GM19324 (cell line): ENCODE results near the gene RAB8A.

Source experiments
- ATAC-seq: cut with Tn5 transposase; IDR thresholded peaks from one replicate; pipeline ENCODE4 v1.9.1; 2021; ENCODE audit warnings: mild to moderate bottlenecking, moderate library complexity; ENCODE audit not compliant: unreplicated experiment, low FRiP score

The RAB8A gene

DNA sequence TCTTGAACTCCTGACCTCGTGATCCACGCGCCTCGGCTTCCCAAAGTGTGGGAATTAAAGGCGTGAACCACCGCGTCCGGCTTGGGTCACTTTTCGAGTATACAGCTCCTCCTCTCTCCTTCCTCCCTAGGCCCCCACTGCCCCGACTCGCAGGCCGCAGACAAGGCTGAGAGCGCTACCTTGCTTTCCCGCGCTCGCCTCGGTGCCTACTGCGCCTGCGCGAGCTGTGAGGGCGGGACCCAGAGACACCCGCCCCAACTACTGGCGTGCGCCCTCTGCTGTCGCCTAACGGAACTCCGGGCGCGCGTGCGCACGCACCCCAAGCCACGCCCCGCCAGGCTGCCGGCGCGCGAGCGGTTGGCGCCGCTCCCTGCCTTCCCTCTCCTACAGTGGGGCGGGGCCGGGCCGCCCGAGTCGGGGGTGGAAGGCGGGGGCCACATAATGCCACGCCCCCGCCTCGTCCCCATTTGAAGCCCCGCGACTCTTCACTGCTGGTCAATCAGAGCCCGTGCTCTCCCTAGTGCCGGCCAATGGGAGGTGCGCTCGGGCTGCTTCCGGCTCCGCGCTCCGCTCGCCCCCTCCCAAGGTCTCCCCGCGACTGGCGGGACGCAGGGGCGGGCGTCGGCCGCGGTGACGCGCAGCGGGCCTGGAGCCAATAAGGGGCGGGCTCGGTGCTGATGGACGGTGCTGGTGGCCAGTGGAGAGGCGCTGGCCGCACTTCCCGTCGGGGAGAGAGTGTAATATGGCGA lies at the start of gene RAB8A:
TSS of gene RAB8A (plus strand) at position 730 of the 749 bp plus-strand sequence. CDS start at position 743, 13 bp downstream.
- peak; percentile 96 for ATAC-seq

DNA sequence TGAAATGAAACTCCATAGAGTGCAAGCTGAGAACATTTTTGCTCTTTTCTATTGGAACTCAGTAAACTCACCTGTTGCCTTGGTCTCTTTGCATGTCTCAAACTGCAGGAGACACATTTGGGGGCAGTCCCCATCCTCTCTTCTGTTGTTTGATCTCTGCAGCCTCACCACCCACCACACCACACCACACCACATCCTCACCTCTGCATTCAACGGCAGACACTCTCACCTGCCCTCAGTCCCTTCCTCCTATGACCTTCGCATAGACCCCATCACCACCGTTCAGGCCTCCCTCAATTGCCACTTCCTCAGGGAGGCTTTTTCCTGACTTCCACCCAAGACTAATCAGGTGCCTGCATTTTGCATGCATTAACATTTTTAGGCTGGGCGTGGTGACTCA lies 49.7 kb upstream of the RAB8A start:
- no peak for ATAC-seq

DNA sequence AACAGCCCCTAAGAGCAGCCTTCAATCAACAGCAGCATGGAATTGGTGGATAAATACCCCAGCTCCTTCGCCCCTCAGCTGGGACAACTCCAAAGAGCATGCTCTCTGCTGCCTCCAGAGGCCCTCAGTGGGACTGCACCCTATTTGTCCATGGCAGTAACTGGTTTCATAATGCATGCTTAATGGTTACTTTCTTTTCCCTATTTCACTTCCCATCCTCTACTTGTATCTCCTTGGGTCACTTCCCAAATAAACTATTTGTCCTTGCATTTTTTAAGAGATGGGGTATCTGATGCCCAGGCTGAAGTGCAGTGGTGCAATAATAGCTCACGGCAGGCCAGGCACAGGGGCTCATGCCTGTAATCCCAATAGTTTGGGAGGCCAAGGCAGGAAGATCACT lies 48.9 kb upstream of the RAB8A start:
- ATAC-seq = no peak

DNA sequence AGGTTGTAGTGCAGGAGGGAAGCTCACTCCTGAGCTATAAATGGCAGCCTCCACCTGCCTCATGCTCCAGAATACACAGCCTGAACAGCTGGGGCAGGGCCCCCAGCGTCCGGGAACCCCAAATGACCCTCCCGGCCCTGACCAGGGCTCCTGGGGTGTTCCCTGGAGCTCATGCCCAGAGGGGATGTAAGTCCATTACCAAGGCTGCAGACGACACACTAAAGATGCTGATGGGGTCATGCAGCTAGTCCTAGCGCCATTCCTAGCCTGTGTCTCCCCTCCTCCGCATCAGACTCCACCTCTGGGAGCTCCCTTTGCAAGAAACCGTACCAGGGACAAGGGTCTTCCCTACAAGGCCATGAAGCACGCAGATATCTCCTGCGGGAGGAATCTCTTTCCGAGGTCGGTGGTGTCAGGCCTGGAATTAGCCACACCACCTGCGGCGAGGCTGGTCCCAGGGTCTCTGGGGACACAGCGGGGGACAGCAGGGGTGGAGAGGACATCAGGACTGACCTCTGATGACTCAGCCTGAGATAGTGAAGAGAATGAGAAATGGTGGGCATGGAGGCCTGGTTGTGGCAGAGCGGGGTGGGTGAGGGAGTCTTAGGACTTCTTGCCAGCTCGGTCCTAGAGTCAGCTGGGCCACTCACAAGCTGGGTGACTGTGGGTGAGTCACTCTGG lies 47.3 kb upstream of the RAB8A start:
- no peak for ATAC-seq

DNA sequence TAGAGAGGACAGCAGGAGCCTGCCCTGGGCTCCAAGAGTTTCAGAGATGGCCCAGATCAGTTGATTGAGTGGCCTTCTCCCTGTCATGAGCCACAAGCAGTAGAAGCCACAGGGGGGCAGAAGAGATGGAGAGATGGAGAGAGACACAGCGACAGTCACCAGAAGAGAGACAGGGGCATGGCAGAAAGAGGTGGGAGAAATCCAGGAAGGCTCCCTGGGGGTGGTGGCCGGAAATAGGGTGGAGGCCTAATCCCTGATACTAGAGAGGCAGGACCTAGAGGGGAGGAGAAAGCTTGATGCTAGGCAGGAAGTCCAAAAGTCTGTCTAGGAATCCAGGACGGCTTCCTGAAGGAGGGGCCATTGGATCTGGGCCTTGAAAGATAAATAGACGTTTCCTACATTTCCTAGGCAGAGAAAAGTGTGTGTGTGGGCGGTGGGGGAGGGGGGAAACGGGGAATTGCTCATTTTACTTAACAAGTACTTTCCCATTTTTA lies 45.0 kb upstream of the RAB8A start:
- no peak for ATAC-seq

DNA sequence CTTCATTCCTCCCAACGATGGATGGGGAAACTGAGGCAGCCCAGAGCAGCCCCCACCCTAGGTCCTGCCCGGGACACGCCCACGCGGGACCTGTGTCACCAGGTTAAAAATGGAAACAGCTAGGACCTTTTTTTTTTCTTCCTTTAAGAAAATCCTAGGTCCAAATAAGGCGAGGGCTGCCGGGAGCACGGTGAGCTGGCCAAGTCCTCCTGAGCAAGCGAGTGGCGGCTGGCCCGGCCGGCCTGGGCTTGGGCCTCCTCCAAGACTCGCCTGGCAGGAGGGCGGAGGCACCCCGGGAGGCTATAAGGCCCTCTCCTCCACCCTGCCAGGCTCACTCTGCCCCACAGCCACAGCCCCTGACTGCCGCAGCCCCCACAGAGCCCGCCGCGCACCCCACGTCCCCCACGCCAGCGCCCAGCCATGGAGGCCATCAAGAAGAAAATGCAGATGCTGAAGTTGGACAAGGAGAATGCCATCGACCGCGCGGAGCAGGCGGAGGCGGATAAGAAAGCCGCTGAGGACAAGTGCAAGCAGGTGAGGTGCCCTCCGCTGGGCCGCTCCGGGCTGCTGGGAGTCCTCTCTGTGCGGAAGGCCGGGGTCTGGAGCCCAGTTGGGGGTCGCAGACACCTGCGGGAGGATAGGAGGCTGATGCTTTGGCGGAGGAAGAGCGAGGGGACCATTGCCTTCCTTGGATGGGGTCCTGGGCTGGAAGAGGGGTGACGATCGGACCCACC lies 44.3 kb upstream of the RAB8A start:
- no peak for ATAC-seq

DNA sequence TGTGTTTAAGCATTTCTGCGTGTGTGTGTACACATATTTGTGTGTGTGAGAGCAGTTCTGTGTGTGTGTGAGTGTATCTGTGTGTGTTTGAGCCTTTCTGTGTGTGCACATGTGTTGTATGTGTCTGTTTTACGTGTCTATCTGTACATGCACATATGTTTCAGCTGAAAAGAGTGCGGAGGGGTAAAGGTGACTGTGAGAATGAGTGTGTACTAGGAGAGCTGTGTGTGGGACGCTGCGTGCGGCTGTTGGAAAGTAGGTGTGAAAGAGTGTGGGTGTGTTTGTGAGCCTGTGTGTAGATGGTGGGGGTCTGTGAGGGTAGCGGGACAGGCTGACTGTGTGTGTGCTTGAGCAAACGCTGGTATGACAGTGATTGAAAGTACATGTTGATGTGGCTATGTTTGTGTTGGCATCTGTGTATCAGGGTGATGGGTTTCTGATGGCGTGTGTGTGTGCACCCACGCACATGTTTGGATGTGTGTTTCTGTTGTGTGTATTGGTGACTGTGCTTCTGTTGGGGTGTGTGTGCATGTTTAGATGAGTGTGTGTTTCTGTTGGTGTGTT lies 42.9 kb upstream of the RAB8A start:
- ATAC-seq = no peak

DNA sequence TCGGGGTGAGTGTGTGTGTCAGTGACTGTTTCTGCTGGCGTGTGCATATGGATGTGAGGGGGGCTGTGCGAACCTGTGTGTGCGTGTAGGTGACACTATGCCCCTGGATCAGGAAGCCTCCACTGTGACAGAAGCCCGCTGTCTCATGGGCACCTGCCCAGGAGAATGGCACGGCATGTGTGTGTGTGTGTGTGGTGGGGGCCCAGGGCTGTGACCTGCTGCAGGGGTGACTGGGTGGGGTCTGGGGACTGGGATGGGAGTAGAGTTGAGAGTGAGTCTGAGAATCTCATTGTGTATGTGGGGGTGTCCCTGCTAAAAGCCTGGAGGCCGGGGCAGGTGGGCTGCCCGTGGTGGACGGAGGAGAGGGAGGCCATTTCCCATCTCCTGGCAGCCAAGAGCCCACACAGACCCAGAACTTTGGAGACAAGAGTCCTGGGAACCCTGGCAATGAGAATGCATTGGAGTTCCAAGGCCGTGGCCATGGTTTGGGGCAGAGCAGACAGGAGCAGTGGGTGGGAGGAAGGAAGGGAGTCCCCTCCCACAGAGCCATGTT lies 41.8 kb upstream of the RAB8A start:
- ATAC-seq = no peak

DNA sequence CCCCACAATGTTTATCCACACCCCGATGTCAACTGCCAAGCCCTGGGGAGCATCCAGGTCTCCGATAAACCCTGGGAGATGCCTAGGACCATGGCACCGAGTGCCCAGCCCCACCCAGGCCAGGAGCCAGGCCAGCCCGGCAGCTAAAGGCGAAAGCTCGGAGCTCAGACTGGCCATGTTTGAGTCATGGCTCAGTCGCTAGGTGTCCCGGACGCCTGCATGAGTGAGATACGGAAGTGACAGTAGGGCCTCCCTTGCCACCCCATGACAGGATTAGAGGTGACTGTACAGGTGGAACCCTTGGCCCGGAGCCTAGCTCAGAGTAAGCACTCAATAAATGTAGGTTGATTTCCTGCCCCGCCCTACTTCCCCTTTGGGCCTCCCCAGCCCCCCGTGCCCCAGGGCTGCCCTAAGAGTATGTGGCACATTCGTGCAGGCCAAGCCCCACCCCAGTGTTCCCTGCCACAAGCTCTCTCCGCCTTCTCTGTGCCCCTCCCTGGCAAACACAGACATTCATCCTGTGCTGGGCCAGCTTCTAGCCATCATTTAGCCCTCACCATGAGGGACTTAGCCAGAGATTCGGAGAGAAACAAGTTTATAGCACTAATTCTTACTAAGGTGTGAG lies 41.2 kb upstream of the RAB8A start:
- no peak for ATAC-seq

DNA sequence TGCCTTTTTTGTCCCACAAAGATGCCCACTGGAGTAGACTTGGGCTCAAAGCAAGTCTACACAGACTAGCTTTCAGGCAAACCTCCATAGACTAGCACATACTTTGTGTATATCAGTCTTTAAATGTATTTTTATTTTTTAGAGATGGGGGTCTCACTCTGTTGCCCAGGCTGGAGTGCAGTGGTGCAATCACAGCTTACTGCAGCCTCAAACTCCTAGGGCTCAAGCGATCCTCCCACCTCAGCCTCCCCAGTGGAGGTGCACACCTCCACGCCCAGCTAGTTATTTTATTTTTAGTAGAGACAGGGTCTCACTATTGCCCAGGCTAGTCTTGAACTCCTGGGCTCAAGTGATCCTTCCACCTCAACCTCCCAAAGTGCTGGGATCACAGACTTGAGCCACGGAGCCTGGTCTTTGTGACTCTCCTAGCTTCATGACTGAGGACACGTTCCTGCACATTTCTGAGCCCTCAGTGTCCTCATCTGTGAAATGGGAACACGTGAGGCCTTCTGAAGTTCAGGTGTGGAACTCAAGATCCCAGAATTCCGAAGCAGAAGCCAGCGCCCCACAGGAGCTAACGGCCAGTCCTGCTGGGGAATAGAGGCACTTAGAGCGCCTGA lies 40.5 kb upstream of the RAB8A start:
- ATAC-seq = no peak

DNA sequence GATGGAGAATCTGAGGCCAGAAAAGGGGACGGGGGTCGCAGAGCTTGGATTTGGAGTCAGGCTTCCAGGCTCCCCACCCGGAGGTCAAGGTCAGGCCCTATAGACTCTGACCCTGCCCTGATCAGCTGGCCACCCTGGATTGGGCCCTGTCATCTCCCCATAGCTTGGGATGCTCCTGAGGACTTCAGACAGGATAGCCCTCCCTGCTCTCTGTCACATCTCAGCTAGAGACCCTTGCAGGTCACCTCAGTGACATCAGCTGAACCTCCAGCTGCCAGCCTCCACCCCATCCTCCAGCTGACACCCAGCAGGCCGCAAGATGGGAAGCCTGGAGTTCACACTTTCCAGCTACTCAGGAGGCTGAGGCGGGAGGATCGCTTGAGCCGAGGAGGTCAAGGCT lies 38.2 kb upstream of the RAB8A start:
- no peak for ATAC-seq

DNA sequence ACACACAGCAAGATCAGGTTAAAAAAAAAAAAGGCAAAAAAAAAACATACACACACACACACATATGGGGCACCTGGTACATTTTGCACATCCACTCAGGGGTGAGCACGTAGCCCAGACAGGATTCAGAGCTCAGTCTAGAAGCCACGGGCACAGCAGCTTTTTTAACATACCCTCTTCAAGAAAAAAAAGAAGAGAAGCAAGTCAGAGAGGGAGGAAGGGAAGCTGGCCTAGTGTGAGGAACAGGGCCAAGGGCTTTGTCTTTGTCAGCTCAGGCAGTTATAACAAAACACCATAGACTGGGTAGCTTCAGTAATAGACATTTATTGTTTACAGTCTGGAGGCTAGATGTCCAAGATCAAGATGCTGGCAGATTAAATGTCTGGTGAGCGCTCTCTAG lies 37.7 kb upstream of the RAB8A start:
- no peak for ATAC-seq

DNA sequence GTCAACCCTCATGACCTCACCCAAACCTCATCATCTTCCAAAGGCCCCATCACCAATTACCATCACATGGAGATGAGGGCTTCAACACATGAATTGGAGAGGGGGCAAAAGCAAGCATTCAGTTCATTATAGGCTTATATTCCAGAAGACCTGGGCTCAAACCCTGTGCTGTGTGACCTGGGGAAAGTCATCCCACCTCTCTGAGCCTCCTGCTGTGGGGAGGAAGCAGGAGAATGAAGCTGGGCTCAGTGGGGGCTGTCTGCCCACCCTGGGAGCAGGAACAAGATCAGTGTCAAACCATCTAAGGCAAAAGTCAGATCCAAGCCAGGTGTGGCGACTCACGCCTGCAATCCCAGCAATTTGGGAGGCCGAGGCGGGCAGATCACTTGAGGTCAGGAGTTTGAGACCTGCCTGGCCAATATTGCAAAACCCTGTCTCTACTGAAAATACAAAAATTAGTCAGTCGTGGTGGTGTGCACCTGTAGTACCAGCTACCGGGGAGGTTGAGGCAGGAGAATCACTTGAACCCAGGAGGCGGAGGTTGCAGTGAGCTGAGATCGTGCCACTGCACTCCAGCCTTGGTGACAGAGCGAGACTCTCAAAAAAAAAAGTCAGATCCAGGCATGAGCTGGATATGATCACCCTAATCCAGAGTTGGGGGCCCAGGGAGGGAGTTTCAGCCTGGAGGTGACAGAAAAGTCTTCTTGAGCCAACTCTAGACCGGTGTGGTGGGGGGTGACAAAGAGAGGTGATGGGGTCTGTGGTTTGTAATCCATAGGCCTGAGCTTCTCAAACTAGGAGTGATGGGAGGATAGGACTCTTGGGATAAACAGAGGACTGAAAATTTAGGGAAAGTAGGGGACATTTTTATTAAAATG lies 37.0 kb upstream of the RAB8A start:
- no peak for ATAC-seq

DNA sequence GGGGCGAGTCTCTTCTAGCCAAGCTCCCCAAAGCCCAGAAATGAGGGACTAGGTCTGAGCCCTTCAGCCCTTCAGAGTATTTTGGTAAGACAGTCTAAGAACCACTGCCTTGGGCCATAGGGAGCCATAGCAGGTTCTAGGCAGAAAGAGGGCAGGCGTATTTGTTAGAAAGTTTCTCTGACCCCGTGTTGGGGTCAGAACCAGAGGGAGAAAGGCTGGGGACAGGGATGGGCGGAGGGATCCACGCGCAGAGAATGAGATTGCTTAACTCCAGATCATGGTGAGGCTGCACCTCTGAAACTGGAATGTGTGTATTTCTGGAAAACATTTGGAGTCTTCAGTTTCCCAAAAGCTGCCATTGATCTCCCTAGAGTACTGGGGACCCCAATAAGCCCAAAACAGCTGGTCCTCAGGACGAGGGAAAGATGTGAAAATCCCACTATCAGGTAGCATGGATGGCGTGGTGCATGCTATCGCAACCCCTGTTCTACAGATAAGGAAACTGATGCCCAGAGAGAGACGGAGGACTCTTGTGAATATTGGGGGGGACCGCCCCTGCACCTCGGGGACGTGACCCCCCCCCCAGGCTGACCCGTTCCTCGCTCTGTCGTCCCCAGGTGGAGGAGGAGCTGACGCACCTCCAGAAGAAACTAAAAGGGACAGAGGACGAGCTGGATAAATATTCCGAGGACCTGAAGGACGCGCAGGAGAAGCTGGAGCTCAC lies 36.1 kb upstream of the RAB8A start:
- no peak for ATAC-seq

DNA sequence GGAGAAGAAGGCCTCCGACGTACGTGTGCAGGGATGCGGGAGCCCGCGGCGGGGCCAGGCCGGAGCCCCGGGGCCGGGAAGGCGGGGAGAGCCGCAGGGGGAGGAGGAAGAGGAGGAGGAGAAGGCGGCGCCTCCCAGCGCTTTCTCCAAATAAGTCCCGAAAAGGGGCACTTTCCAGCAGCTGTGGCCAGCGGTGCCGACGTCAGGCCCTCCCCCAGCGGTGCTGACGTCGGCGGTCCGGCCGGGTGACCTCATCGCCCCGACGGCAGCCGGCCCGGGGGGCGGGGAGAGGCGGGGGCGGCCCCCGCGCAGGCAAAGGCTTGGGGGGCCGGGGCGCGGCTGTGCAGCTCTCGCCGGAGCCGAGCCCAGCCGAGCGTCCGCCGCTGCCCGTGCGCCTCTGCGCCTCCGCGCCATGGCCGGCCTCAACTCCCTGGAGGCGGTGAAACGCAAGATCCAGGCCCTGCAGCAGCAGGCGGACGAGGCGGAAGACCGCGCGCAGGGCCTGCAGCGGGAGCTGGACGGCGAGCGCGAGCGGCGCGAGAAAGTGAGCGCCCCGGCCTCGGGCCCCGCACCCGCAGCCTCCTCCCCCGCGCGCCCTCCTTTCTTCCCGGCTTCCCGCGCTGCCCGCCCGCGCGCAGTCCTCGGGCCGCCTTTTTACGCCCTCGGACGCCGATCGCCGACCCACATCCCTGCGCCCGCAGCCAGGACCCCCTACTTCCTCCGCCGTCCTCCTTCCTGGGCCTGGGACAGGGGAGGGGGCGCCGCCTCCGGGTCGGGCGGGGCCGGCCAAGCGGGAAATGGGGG lies 35.3 kb upstream of the RAB8A start, which contains the start of gene TPM4:
TSS of gene TPM4 (plus strand) at position 342 of the 804 bp plus-strand sequence. CDS start at position 413, 71 bp downstream.
- ATAC-seq = peak; percentile 52

DNA sequence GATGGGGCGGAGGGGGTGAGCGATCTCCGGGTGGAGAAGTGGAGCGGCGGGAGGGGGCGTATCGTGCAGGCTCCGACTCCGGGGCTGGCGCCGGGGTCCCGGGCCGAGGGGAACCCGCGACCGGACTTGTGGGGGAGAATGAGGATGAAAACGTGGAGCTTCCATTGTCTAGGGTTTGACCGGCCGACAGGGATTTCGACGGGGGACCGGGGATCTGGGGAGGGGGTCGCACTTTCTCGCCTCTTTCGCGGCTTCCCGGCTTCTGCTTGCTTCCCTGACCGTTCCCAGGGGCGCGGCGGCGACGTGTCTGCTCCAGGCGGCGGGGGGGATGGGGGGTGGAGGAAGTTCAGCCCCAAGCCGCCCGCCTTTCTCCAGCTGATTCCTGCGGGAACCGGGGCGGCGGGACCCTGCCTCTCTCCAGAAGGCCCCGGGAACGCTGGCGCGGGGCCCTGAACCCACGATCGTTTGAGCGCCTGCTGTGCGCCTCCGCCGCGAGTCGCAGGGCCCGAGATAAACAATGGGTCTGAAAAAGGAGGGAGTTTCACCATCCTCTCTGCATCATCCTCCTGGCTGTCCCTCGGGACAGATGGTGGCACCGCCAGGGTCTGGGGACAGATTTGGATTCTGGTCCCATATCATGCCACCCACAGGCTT lies 34.6 kb upstream of the RAB8A start:
- ATAC-seq = no peak
